Smooth muscle cell (in vitro differentiated cells): ENCODE measurements around the gene SRPK2. TPM values are rescaled to one million over a fixed set of nuclear protein-coding genes. Genes with fewer than 3 reads are reported as not detected.
"Not testable (repeated sequence)": the region's sequence is repeated elsewhere in the genome, so short reads cannot be mapped to it uniquely, and the experiment has no call there.

ENCODE experiments used
- DNase-seq: peaks from one replicate; lab custom pipeline; 2025; ENCODE audit not compliant: unreplicated experiment; lab: John Stamatoyannopoulos, UW
- H2AFZ ChIP-seq: fragments of 200-600 bp; sonication (generic); 2 replicates; pipeline ENCODE4 v1.6.0; 2016; ENCODE audit warnings: antibody characterized with exemption, low read depth, mild to moderate bottlenecking
- H3F3A ChIP-seq: fragments of 200-600 bp; sonication (generic); 2 replicates; pipeline ENCODE4 v1.6.0; 2017; ENCODE audit warnings: antibody characterized with exemption, low read depth
- H3K27ac ChIP-seq: fragments of 200-600 bp; sonication (generic); 2 replicates; pipeline ENCODE4 v1.5.1; 2016; ENCODE audit warnings: low read depth, mild to moderate bottlenecking
- H3K27me3 ChIP-seq: fragments of 200-600 bp; sonication (generic); 2 replicates; pipeline ENCODE4 v1.6.1; 2016; ENCODE audit warnings: low read depth, mild to moderate bottlenecking
- H3K36me3 ChIP-seq: fragments of 200-600 bp; sonication (generic); 2 replicates; pipeline ENCODE4 v1.5.1; 2016; ENCODE audit warnings: low read depth
- H3K4me1 ChIP-seq: fragments of 200-600 bp; sonication (generic); 2 replicates; pipeline ENCODE4 v1.5.1; 2016; ENCODE audit warnings: low read depth
- H3K4me2 ChIP-seq: fragments of 200-600 bp; sonication (generic); 2 replicates; pipeline ENCODE4 v1.6.0; 2016; ENCODE audit warnings: mild to moderate bottlenecking
- H3K4me3 ChIP-seq: fragments of 200-600 bp; sonication (generic); 2 replicates; pipeline ENCODE4 v1.5.1; 2016; ENCODE audit warnings: mild to moderate bottlenecking
- H3K79me2 ChIP-seq: fragments of 200-600 bp; sonication (generic); 2 replicates; pipeline ENCODE4 v1.6.0; 2016; ENCODE audit warnings: low read depth, mild to moderate bottlenecking
- H3K9ac ChIP-seq: fragments of 200-600 bp; sonication (generic); 2 replicates; pipeline ENCODE4 v1.6.0; 2016; ENCODE audit warnings: low read depth
- H3K9me3 ChIP-seq: fragments of 200-600 bp; sonication (generic); replicated peaks from 2 replicates; pipeline ENCODE4 v1.5.1; 2016; ENCODE audit warnings: low read depth
- H4K20me1 ChIP-seq: fragments of 200-600 bp; sonication (generic); 2 replicates; pipeline ENCODE4 v1.6.0; 2016; ENCODE audit warnings: low read depth
- whole genome bisulfite sequencing: methylation state at CpG from one replicate; pipeline ENCODE4 v1.1.7; 2016; ENCODE audit warnings: low lambda C conversion rate; 5-methylcytosine and 5-hydroxymethylcytosine counted together
- polyA plus RNA-seq: library from polyadenylated mRNA; unstranded; fragments of >200 nt; fragmentation: Nextera tagmentation; extraction: Ambion mirVana; gene quantifications from 2 replicates; pipeline ENCODE4 v1.2.1, GENCODE V29; 2016
- total RNA-seq: library from RNA; depleted of rRNA; stranded (reverse); fragments of >200 nt; gene quantifications from 2 replicates; pipeline ENCODE4 v1.2.3, GENCODE V29; 2014
- TF ChIP-seq, protein P1 (sequence below): fragments of 200-600 bp; sonication (generic); IDR thresholded peaks from 2 replicates; pipeline ENCODE4 v1.5.1; 2017; ENCODE audit warnings: borderline replicate concordance, mild to moderate bottlenecking, antibody characterized with exemption; ENCODE audit not compliant: insufficient read depth, poor library complexity, severe bottlenecking

SRPK2 gene
- total and polyA plus RNA-seq, 2 experiments from 2014 or later: 21.9 to 28.0 TPM

DNA sequence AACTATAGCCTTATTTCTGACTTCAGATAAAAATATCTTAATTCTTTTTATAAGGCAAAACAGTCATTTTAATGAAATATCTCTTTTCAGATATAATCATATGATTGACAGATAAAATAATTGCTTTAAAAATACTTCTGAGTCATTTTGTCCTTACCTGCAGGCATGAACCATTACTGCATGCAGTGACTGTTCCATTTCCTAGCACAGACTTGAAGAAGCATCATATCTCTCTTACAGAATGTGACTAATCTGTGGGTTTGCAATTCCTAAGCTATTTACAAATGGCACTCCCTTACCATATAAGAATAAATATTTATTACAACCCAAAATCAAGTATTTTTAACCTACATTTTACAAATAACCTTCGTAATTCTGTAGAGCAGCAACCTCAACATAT lies 120.7 kb downstream of the SRPK2 start:
- DNase-seq: no peak
- Histone ChIP-seq H3K4me2 (peak overlapping the region; percentile 71), H3F3A (peaks cover 11% of the 10 kb centered on the region), H3K9ac (peak overlapping the region; percentile 52), H3K27me3 (no peaks in the 10 kb centered on the region), H3K27ac (peak overlapping the region; percentile 84), H3K9me3 (no peaks in the 10 kb centered on the region), H3K36me3 (no peaks in the 10 kb centered on the region), H3K4me3 (peak overlapping the region; percentile 49), H4K20me1 (peaks cover 73% of the 10 kb centered on the region), H3K4me1 (peaks cover 25% of the 10 kb centered on the region), H3K79me2 (peaks cover 72% of the 10 kb centered on the region), H2AFZ (no peak overlapping the region)
- TF ChIP-seq, protein P1, sequence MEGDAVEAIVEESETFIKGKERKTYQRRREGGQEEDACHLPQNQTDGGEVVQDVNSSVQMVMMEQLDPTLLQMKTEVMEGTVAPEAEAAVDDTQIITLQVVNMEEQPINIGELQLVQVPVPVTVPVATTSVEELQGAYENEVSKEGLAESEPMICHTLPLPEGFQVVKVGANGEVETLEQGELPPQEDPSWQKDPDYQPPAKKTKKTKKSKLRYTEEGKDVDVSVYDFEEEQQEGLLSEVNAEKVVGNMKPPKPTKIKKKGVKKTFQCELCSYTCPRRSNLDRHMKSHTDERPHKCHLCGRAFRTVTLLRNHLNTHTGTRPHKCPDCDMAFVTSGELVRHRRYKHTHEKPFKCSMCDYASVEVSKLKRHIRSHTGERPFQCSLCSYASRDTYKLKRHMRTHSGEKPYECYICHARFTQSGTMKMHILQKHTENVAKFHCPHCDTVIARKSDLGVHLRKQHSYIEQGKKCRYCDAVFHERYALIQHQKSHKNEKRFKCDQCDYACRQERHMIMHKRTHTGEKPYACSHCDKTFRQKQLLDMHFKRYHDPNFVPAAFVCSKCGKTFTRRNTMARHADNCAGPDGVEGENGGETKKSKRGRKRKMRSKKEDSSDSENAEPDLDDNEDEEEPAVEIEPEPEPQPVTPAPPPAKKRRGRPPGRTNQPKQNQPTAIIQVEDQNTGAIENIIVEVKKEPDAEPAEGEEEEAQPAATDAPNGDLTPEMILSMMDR: no peak
- 71% methylated on average over 1 of the region's 1 CpG for WGBS

DNA sequence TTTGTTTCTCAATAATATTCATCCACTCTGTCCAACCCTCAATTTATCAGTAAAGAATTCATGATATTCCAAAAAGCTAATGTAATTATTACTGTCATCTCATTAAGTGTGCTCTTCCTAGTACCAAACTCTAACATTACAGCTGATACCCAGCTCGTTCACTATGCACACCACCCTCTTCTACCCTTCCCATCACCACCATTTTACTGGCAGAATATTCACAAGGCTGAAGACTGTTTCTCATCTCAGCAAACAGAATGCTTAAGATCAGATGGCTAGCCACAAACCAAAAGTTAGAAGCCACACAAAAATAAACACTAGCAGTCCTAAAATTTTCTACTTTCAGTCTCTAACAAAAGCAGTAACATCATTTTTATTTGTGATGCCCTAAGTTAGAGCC lies 121.5 kb downstream of the SRPK2 start:
- TF ChIP-seq, protein P1: no peak
- 87% methylated on average over 1 of the region's 1 CpG for WGBS
- no peak overlapping the region for H3K9ac ChIP-seq

DNA sequence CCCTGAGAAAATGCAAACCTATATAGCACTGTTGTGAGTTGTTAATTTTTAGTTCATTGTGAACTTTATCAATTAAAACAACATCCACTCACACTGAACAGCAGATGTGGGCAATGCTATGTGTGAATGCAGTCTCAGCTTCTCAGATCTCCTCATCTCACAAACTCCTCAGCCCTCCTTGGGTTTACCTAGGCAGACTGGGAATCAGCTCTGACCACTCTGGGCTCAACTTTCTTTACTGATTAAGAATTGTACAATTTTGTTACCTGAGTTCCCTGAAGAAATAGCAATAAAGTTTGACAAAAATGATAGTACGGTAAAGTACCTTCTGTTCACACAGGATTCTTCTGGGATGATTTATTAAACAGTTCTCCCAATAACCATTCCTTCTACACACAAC lies 124.0 kb downstream of the SRPK2 start:
- no peak overlapping the region for H3K27ac ChIP-seq
- H3K36me3 ChIP-seq: no peaks in the 10 kb centered on the region
- no peaks in the 10 kb centered on the region for H3K9me3 ChIP-seq
- peaks cover 10% of the 10 kb centered on the region for H3F3A ChIP-seq
- H3K4me1 ChIP-seq: peaks cover 22% of the 10 kb centered on the region
- peaks cover 71% of the 10 kb centered on the region for H4K20me1 ChIP-seq
- no peak overlapping the region for H3K9ac ChIP-seq
- DNase-seq: no peak
- no peak overlapping the region for H3K4me3 ChIP-seq
- no peak overlapping the region for H2AFZ ChIP-seq
- whole genome bisulfite sequencing: 95% methylated on average over 1 of the region's 1 CpG
- no peaks in the 10 kb centered on the region for H3K27me3 ChIP-seq
- TF ChIP-seq, protein P1: no peak
- peaks cover 56% of the 10 kb centered on the region for H3K79me2 ChIP-seq
- H3K4me2 ChIP-seq: no peak overlapping the region

More for the DNA sequence above, 121.5 kb downstream of the SRPK2 start:
- H3K9me3 ChIP-seq: no peaks in the 10 kb centered on the region
- H3K4me2 ChIP-seq: peak overlapping the region; percentile 71
- H3K79me2 ChIP-seq: peaks cover 69% of the 10 kb centered on the region
- no peak overlapping the region for H2AFZ ChIP-seq
- no peaks in the 10 kb centered on the region for H3K36me3 ChIP-seq
- H3K27me3 ChIP-seq: no peaks in the 10 kb centered on the region
- H4K20me1 ChIP-seq: peaks cover 76% of the 10 kb centered on the region
- peak overlapping the region; percentile 49 for H3K4me3 ChIP-seq
- peaks cover 11% of the 10 kb centered on the region for H3F3A ChIP-seq
- no peak for DNase-seq
- peak overlapping the region; percentile 84 for H3K27ac ChIP-seq
- peaks cover 25% of the 10 kb centered on the region for H3K4me1 ChIP-seq

DNA sequence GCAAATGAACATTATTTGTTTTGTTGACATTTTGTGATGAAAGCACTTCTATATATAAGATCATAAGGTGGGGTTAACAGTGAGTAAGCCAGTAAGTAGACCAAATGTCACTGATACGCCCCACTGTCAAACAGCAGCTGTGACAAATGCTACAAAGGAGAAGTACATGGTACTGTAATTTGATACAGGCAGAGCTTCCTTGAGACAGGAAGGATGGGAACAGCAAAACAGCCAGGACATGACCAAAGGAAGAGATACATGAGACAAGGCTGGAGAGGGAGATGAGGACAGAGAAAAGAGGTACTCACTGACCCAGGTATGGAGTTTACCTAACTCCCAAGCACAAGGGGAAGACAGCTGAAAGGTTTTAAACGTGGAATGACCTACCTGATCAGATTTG lies 127.0 kb downstream of the SRPK2 start:
- peaks cover 41% of the 10 kb centered on the region for H3K79me2 ChIP-seq
- H2AFZ ChIP-seq: no peak overlapping the region
- WGBS: 68% methylated on average over 2 of the region's 2 CpGs
- H3K4me2 ChIP-seq: no peak overlapping the region
- H3K9ac ChIP-seq: no peak overlapping the region
- no peaks in the 10 kb centered on the region for H3K27me3 ChIP-seq
- TF ChIP-seq, protein P1: no peak
- peaks cover 4% of the 10 kb centered on the region for H3K4me1 ChIP-seq
- DNase-seq: no peak
- no peaks in the 10 kb centered on the region for H3K9me3 ChIP-seq
- no peak overlapping the region for H3K4me3 ChIP-seq
- H3K27ac ChIP-seq: no peak overlapping the region
- peaks cover 67% of the 10 kb centered on the region for H4K20me1 ChIP-seq
- H3F3A ChIP-seq: no peaks in the 10 kb centered on the region
- H3K36me3 ChIP-seq: no peaks in the 10 kb centered on the region

DNA sequence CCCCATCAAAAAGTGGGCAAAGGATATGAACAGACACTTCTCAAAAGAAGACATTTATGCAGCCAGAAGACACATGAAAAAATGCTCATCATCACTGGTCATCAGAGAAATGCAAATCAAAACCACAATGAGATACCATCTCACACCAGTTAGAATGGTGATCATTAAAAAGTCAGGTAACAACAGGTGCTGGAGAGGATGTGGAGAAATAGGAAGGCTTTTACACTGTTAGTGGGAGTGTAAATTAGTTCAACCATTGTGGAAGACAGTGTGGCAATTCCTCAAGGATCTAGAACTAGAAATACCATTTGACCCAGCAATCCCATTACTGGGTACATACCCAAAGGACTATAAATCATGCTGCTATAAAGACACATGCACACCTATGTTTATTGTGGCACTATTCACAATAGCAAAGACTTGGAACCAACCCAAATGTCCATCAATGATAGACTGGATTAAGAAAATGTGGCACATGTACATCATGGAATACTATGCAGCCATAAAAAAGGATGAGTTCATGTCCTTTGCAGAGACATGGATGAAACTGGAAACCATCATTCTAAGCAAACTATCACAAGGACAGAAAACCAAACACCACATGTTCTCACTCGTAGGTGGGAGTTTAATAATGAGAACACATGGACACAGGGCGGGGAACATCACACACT lies 128.4 kb downstream of the SRPK2 start:
- H3K79me2 ChIP-seq: peaks cover 36% of the 10 kb centered on the region
- not testable (repeated sequence) for H3K27ac ChIP-seq, H3K4me1 ChIP-seq, H3K9me3 ChIP-seq, H3K4me2 ChIP-seq, H3F3A ChIP-seq, H2AFZ ChIP-seq, H3K4me3 ChIP-seq, DNase-seq, H3K36me3 ChIP-seq, H3K9ac ChIP-seq, H3K27me3 ChIP-seq
- peaks cover 69% of the 10 kb centered on the region for H4K20me1 ChIP-seq
- WGBS: 96% methylated on average over 2 of the region's 2 CpGs
